ENCODE measurements around the gene RIC3. TPM values are rescaled to one million over a fixed set of nuclear protein-coding genes. Genes with fewer than 3 reads are reported as not detected.

RIC3 gene
- total RNA-seq, 3 donors from 2014 or later, result 1.5 to 16.4 (median 2.0) TPM

GRCh38 chr11:8084352-8084751 is 84.5 kb downstream of the RIC3 start:
- TF ChIP-seq, protein P1, sequence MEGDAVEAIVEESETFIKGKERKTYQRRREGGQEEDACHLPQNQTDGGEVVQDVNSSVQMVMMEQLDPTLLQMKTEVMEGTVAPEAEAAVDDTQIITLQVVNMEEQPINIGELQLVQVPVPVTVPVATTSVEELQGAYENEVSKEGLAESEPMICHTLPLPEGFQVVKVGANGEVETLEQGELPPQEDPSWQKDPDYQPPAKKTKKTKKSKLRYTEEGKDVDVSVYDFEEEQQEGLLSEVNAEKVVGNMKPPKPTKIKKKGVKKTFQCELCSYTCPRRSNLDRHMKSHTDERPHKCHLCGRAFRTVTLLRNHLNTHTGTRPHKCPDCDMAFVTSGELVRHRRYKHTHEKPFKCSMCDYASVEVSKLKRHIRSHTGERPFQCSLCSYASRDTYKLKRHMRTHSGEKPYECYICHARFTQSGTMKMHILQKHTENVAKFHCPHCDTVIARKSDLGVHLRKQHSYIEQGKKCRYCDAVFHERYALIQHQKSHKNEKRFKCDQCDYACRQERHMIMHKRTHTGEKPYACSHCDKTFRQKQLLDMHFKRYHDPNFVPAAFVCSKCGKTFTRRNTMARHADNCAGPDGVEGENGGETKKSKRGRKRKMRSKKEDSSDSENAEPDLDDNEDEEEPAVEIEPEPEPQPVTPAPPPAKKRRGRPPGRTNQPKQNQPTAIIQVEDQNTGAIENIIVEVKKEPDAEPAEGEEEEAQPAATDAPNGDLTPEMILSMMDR (IDR thresholded peaks at IDR 0.05), result no peak
- no peaks in the 10 kb centered on the region for H3K36me3 ChIP-seq (ENCODE audit: low read depth)
- no peak overlapping the region for H3K4me3 ChIP-seq
- no peaks in the 10 kb centered on the region for H3K9me3 ChIP-seq
- ATAC-seq (no peak), DNase-seq (no peak)
- intact Hi-C loops (cut with DNase I, micrococcal nuclease), result no loop called here
- no peaks in the 10 kb centered on the region for H3K4me1 ChIP-seq (ENCODE audit: low read depth)

GRCh38 chr11:8083871-8084281 is 84.9 kb downstream of the RIC3 start:
- DNase-seq (no peak), ATAC-seq (no peak)
- intact Hi-C loops (cut with DNase I, micrococcal nuclease), result no loop called here
- TF ChIP-seq, protein P1 (IDR thresholded peaks at IDR 0.05), result no peak
- Histone ChIP-seq H3K4me3 (no peak overlapping the region), H3K36me3 (ENCODE audit: low read depth) (no peaks in the 10 kb centered on the region), H3K4me1 (ENCODE audit: low read depth) (no peaks in the 10 kb centered on the region), H3K9me3 (no peaks in the 10 kb centered on the region)

DNA sequence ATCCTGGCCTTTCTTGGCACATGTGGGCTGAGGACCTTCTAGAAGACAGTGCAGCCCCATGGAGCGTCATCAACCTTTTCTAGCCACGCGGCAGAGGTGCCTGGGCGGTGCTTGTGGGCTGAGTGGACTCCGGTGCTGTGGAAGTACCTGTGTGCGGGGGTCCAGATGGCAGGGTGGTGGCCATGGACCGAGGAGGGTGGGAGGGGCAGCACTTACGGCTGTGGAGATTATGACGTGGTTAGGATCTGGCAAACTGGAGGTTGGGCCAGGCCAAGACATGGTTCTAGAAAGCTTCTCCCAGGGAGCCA is 85.8 kb downstream of the RIC3 start:
- H3K4me3 ChIP-seq, result no peak overlapping the region
- ATAC-seq, result no peak
- no peaks in the 10 kb centered on the region for H3K4me1 ChIP-seq (ENCODE audit: low read depth)
- H3K9me3 ChIP-seq, result no peaks in the 10 kb centered on the region
- no peak for DNase-seq
- intact Hi-C loops (cut with DNase I, micrococcal nuclease), result no loop called here
- H3K36me3 ChIP-seq (ENCODE audit: low read depth), result no peaks in the 10 kb centered on the region
- TF ChIP-seq, protein P1 (IDR thresholded peaks at IDR 0.05), result no peak

DNA sequence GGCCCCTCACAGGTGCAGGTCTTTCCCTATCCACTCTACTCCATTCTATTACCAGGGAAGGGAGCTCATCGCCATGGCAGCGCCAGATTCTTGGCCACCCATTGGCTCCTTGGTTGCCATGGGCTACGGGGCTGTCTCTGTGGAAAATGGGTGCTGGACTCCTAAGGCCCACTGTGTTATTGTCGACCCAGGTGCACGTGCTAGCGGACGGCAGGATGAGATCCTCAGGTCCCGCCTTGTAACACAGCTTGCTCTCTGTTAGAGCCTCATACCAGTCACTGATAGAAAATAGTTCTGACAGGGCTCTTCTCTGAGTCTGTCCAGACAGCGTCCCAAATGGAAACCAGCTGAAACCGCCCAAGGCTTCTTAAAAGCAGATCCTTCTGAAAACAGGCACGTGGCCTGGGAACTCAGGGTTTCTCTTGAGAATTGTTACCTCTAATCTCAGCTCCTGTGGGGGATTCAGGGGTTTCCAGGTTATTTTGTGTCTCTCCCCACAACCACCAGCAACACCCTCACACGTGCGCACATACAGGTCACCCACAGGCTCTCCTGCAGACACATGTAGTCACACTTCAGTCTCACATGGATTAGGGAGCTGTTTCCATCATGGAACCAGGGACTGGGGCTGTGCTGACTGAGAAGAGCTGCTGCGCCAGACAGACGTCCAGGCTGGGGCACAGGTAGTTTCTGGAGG is 86.3 kb downstream of the RIC3 start:
- intact Hi-C loops (cut with DNase I, micrococcal nuclease), result no loop called here
- DNase-seq (no peak), ATAC-seq (no peak)
- H3K36me3 ChIP-seq (ENCODE audit: low read depth), result no peaks in the 10 kb centered on the region
- TF ChIP-seq, protein P1 (IDR thresholded peaks at IDR 0.05), result no peak
- H3K4me1 ChIP-seq (ENCODE audit: low read depth), result no peaks in the 10 kb centered on the region
- no peaks in the 10 kb centered on the region for H3K9me3 ChIP-seq
- no peak overlapping the region for H3K4me3 ChIP-seq

DNA sequence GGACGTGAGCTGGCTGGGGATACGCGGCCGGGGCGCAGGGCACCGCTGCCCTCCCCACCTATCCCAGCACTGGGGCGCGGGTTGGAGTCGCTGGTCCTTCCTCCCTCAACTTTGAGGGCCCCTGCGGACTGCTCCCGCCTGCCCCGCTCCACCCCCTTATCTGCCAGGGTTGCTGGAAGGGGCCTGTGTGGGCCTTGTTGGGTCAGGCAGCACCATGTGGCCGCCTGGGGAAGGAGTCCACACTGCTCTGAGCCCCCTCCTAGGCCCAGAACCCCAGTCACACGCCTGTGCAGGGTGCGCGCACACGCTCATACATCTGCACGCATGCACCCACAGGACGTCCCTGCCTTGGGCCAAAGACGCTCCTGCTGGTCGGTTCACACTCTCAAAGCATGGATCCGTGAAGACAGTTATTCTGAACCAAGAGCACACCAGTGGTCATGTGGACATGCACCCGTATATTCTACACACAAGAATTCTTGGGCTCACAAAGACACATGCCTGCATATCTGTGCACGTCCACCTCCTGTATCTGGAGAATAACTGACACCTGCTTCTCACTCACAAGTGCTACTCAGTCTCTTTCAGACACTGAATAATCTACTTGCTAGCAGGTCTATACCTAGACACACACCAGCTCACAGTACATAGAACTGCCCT is 87.1 kb downstream of the RIC3 start:
- Histone ChIP-seq H3K4me1 (ENCODE audit: low read depth) (no peaks in the 10 kb centered on the region), H3K36me3 (ENCODE audit: low read depth) (no peaks in the 10 kb centered on the region), H3K4me3 (no peak overlapping the region), H3K9me3 (no peaks in the 10 kb centered on the region)
- intact Hi-C loops (cut with DNase I, micrococcal nuclease), result no loop called here
- DNase-seq (no peak), ATAC-seq (no peak)
- TF ChIP-seq, protein P1 (IDR thresholded peaks at IDR 0.05), result no peak
